ENCODE measurements around the gene UTP4. TPM values are rescaled to one million over a fixed set of nuclear protein-coding genes. Genes with fewer than 3 reads are reported as not detected.
A peak's percentile ranks its signal among the peaks of the same experiment; 100 is the strongest.

UTP4 gene
- total RNA-seq, 1 donor from 2014 or later: 48.0 TPM

DNA sequence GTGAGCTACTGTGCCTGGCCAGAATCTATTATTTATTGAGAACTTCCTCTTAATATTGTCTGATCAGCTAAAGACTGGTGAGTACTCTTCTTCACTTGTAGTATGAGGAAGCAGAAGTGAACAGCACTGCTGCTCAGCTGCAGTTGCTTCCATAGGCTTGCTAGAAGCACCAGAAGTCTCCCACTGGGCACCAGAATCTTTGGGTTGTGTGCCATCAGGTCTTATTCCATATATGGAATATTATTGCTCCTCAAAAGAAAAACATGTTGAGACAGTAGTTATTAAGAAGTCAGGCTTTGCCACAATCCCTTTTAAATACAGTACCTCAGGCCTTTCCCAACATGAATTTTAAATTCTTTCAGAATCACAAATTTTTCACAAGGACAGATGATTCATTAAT is 71.7 kb downstream of the UTP4 start:
- Mint-ChIP-seq H3K36me3 (no peaks in the 10 kb centered on the region), H3K4me3 (no peak overlapping the region), H3K9me3 (no peaks in the 10 kb centered on the region), H3K4me1 (peaks cover 17% of the 10 kb centered on the region), H3K27me3 (ENCODE audit: low read depth) (no peaks in the 10 kb centered on the region), H3K27ac (peak overlapping the region; percentile 81)
- no peak for DNase-seq (ENCODE audit: low spot score in 2 of 2, unreplicated experiment in 2 of 2)
- TF ChIP-seq CTCF (IDR thresholded peaks at IDR 0.05; ENCODE audit: unreplicated experiment): no peak

DNA sequence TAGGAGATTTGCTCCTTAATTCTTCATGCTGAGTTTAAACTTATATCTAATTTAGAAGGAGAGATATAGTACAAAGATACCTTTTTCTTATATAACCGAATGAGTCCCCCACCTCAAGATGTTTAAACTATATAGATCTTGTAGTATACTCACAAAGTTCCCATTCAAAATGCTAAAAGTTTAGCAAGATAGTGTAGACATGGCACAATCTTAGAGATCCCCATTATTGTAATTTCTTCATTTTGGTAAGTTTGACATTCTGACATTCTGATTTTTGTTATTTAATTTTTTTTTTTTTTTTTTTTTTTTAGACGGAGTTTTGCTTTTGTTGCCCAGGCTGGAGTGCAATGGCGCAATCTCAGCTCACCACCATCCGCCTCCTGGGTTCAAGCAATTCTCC is 77.3 kb downstream of the UTP4 start:
- H3K27ac Mint-ChIP-seq: no peak overlapping the region
- H3K9me3 Mint-ChIP-seq: no peaks in the 10 kb centered on the region
- no peak overlapping the region for H3K4me3 Mint-ChIP-seq
- peaks cover under 1% of the 10 kb centered on the region for H3K4me1 Mint-ChIP-seq
- no peak for TF ChIP-seq CTCF (IDR thresholded peaks at IDR 0.05; ENCODE audit: unreplicated experiment)
- no peaks in the 10 kb centered on the region for H3K36me3 Mint-ChIP-seq
- no peak for DNase-seq (ENCODE audit: low spot score in 2 of 2, unreplicated experiment in 2 of 2)
- no peaks in the 10 kb centered on the region for H3K27me3 Mint-ChIP-seq (ENCODE audit: low read depth)

- Mint-ChIP-seq H3K9me3 (no peaks in the 10 kb centered on the region), H3K27ac (peak overlapping the region; percentile 57), H3K4me1 (peaks cover 13% of the 10 kb centered on the region), H3K36me3 (no peaks in the 10 kb centered on the region), H3K4me3 (no peak overlapping the region), H3K27me3 (ENCODE audit: low read depth) (no peaks in the 10 kb centered on the region)
- no peak for TF ChIP-seq CTCF (IDR thresholded peaks at IDR 0.05; ENCODE audit: unreplicated experiment)
- no peak for DNase-seq (ENCODE audit: low spot score in 2 of 2, unreplicated experiment in 2 of 2)
These were observed 85.0 kb downstream of the UTP4 start for GRCh38 chr16:69217433-69217832.

Other genes with a start within 250 kb of the UTP4 start
- 0.86 to 1.2 TPM (median 0.92 TPM) in 3 replicates for gene HAS3, start 27.0 kb upstream of the UTP4 start, total RNA-seq
- gene CHTF8, start 61 bp upstream of the UTP4 start, total RNA-seq: 91.9 to 96.7 TPM (median 95.2 TPM) in 3 replicates
- 25.7 to 29.8 TPM (median 26.7 TPM) in 3 replicates for gene SNTB2, start 54.5 kb downstream of the UTP4 start, total RNA-seq
- gene VPS4A, start 178.7 kb downstream of the UTP4 start, total RNA-seq: 28.0 to 30.3 TPM (median 29.8 TPM) in 3 replicates
- 13.5 to 14.1 TPM (median 13.6 TPM) in 3 replicates for gene PDF, start 197.9 kb downstream of the UTP4 start, total RNA-seq
- 48.2 to 49.4 TPM (median 49.0 TPM) in 3 replicates for gene COG8, start 206.9 kb downstream of the UTP4 start, total RNA-seq
- 27.2 to 31.4 TPM (median 30.5 TPM) in 3 replicates for gene NIP7, start 207.1 kb downstream of the UTP4 start, total RNA-seq
- 1.2 to 1.7 TPM (median 1.4 TPM) in 3 replicates for gene TMED6, start 219.1 kb downstream of the UTP4 start, total RNA-seq

All from mesothelial cell of epicardium (in vitro differentiated cells).